Right atrium auricular region (tissue), 2 donors: Measurements from ENCODE around the gene CFHR1. TPM values are rescaled to one million over a fixed set of nuclear protein-coding genes. Genes with fewer than 3 reads are reported as not detected.
A peak's percentile ranks its signal among the peaks of the same experiment; 100 is the strongest.
"Not testable (repeated sequence)": the region's sequence is repeated elsewhere in the genome, so short reads cannot be mapped to it uniquely, and the experiment has no call there.

Experiments used
- DNase-seq: peaks from one replicate; pipeline ENCODE4 v3.0.0-alpha.2; 2019; ENCODE audit warnings: low spot score
- H3K27ac ChIP-seq, 2 donors: fragments of 200-600 bp; sonication (generic); 1 replicate in 1 of 2; 2 replicates in 1 of 2; pipeline ENCODE4 v1.5.1; 2016 to 2019
- H3K27me3 ChIP-seq, 2 donors: fragments of 200-600 bp; sonication (generic); one replicate each; pipeline versions ENCODE4 v1.5.1 to v1.6.0; 2017 to 2019
- H3K36me3 ChIP-seq: fragments of 200-600 bp; sonication (generic); one replicate; pipeline ENCODE4 v1.5.1; 2016
- H3K4me1 ChIP-seq, 2 donors: fragments of 200-600 bp; sonication (generic); one replicate each; pipeline versions ENCODE4 v1.5.1 to v1.6.0; 2017 to 2019
- H3K4me3 ChIP-seq, 2 donors: fragments of 200-600 bp; sonication (generic); 1 replicate in 1 of 2; 2 replicates in 1 of 2; pipeline ENCODE4 v1.5.1; 2017 to 2019; ENCODE audit warnings: mild to moderate bottlenecking in 1 of 2, moderate library complexity in 1 of 2
- H3K9me3 ChIP-seq, 2 donors: fragments of 200-600 bp; sonication (generic); one replicate each; pipeline ENCODE4 v1.5.1; 2019
- CTCF ChIP-seq, 2 donors: fragments of 200-600 bp; sonication (generic); IDR thresholded peaks; one replicate each; pipeline ENCODE4 v1.5.1; 2019; ENCODE audit warnings: antibody characterized with exemption in 2 of 2
- total RNA-seq, 2 donors: library from RNA; depleted of rRNA; stranded (reverse); fragments of >200 nt; gene quantifications; one replicate each; pipeline ENCODE4 v1.1.0, GENCODE V29; 2016

Gene CFHR1
- total RNA-seq, 2 donors from 2014 or later, result not detected

GRCh38 chr1:196797891-196798290 is 21.6 kb upstream of the CFHR1 start:
- TF ChIP-seq CTCF (IDR thresholded peaks at IDR 0.05), result no peak
- no peak for DNase-seq
- no peaks in the 10 kb centered on the region for H3K4me1 ChIP-seq
- no peaks in the 10 kb centered on the region for H3K9me3 ChIP-seq
- no peak overlapping the region for H3K4me3 ChIP-seq
- no peak overlapping the region for H3K27ac ChIP-seq
- H3K36me3 ChIP-seq, result no peaks in the 10 kb centered on the region
- H3K27me3 ChIP-seq, result no peaks in the 10 kb centered on the region

GRCh38 chr1:196801920-196802319 is 17.6 kb upstream of the CFHR1 start:
- H3K27ac ChIP-seq, DNase-seq, H3K27me3 ChIP-seq, H3K4me1 ChIP-seq, H3K36me3 ChIP-seq, H3K9me3 ChIP-seq, H3K4me3 ChIP-seq: not testable (repeated sequence)

GRCh38 chr1:196808529-196809235 is 10.8 kb upstream of the CFHR1 start:
- no peaks in the 10 kb centered on the region for H3K27me3 ChIP-seq
- no peak overlapping the region for H3K27ac ChIP-seq
- DNase-seq, result no peak
- H3K9me3 ChIP-seq, result no peaks in the 10 kb centered on the region
- H3K4me1 ChIP-seq, result no peaks in the 10 kb centered on the region
- no peak for TF ChIP-seq CTCF (IDR thresholded peaks at IDR 0.05)
- no peak overlapping the region for H3K4me3 ChIP-seq
- H3K36me3 ChIP-seq, result no peaks in the 10 kb centered on the region

- H3K4me3 ChIP-seq, DNase-seq, H3K9me3 ChIP-seq, H3K36me3 ChIP-seq, H3K4me1 ChIP-seq, H3K27ac ChIP-seq, H3K27me3 ChIP-seq: not testable (repeated sequence)
These were observed 2.1 kb upstream of the CFHR1 start for GRCh38 chr1:196817442-196817841.

DNA sequence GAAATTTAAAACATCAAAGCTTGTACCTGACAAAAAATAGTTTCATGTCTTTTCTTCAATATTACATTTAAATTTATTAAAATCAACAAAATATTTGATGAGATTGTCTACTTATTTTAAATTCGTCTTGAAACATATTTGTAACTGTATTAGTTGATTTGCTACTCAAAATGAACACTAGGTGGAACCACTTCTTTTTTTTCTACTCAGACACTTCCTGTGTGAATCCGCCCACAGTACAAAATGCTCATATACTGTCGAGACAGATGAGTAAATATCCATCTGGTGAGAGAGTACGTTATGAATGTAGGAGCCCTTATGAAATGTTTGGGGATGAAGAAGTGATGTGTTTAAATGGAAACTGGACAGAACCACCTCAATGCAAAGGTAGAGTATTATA is 8.3 kb downstream of the CFHR1 start:
- not testable (repeated sequence) for H3K9me3 ChIP-seq

GRCh38 chr1:196849613-196850492 is 30.3 kb downstream of the CFHR1 start:
- H3K36me3 ChIP-seq, H3K9me3 ChIP-seq, H3K27me3 ChIP-seq, H3K4me3 ChIP-seq, H3K4me1 ChIP-seq, H3K27ac ChIP-seq, DNase-seq: not testable (repeated sequence)

More for the DNA sequence above, 8.3 kb downstream of the CFHR1 start:
- H3K4me1 ChIP-seq, H3K27me3 ChIP-seq, DNase-seq, H3K4me3 ChIP-seq, H3K36me3 ChIP-seq, H3K27ac ChIP-seq: not testable (repeated sequence)
- peak in 1 of 2 donors; percentile 41 for TF ChIP-seq CTCF (IDR thresholded peaks at IDR 0.05)

DNA sequence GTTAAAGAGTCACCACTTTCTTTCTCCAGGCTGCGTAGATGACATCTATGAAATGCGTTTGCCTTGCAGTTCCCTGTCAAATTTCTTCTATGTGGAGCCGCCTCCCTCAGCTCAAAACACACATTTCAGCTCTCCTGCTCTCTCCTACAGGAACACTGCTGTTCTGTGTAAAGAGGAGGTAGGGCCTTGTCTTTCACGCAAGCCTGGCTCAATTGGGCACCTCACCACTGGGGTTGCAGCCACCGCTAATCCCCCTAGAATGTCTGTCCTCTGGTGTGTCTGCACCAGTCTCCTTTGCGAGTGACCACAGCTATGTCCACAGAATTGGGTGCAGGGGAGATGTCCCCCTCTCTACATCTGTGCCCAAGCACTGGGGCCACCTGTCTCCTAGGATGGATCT is 36.5 kb downstream of the CFHR1 start:
- Histone ChIP-seq H3K4me3 (no peak overlapping the region), H3K27ac (no peak overlapping the region), H3K27me3 (no peaks in the 10 kb centered on the region), H3K4me1 (no peaks in the 10 kb centered on the region), H3K9me3 (no peaks in the 10 kb centered on the region), H3K36me3 (no peaks in the 10 kb centered on the region)
- no peak for DNase-seq
- no peak for TF ChIP-seq CTCF (IDR thresholded peaks at IDR 0.05)
